H1 (cell line): ENCODE results near the gene DMWD. TPM values are rescaled to one million over a fixed set of nuclear protein-coding genes. Genes with fewer than 3 reads are reported as not detected.
A peak's percentile ranks its signal among the peaks of the same experiment; 100 is the strongest.

Experiments
- CTCF ChIA-PET: fragments of 300-600 bp; sonication (Branson Sonifier 250); formaldehyde crosslinking; loops from one replicate; lab custom pipeline; 2021; ENCODE audit not compliant: partially characterized antibody; lab: Charles Lee
- POLR2A ChIA-PET: fragments of 300-600 bp; sonication (Branson Sonifier 250); formaldehyde crosslinking; loops from one replicate; lab custom pipeline; 2021; ENCODE audit warnings: inconsistent platforms; ENCODE audit not compliant: partially characterized antibody; lab: Charles Lee
- DNase-seq, 2 experiments: peaks; one replicate each; pipeline versions ENCODE4 v3.0.0 to v3.0.0-alpha.2; 2010 to 2022; ENCODE audit warnings: low spot score in 2 of 2, low read depth in 1 of 2, mixed read lengths in 1 of 2
- FAIRE-seq: peaks from 2 replicates; lab custom pipeline; 2011; peaks lifted over from hg19 to GRCh38; lab: Jason Lieb, UNC
- H2AFZ ChIP-seq: 2 replicates; pipeline ENCODE4 v1.8.1; 2012; ENCODE audit warnings: low read length, inconsistent platforms
- H2AK5ac ChIP-seq: 2 replicates; pipeline ENCODE4 v1.6.1; 2013; ENCODE audit warnings: low read depth, low read length
- H2BK120ac ChIP-seq: replicated peaks from 2 replicates; pipeline ENCODE3; 2013; ENCODE audit warnings: low read depth, low read length, inconsistent platforms
- H2BK12ac ChIP-seq: 2 replicates; pipeline ENCODE4 v1.6.1; 2013; ENCODE audit warnings: low read depth, low read length
- H2BK15ac ChIP-seq: 2 replicates; pipeline ENCODE4 v1.6.1; 2013; ENCODE audit warnings: low read length
- H2BK20ac ChIP-seq: 2 replicates; pipeline ENCODE4 v1.6.1; 2013; ENCODE audit warnings: low read length
- H2BK5ac ChIP-seq: 2 replicates; pipeline ENCODE4 v1.6.1; 2013; ENCODE audit warnings: low read depth, low read length
- H3K14ac ChIP-seq: 2 replicates; pipeline ENCODE4 v1.6.1; 2013; ENCODE audit warnings: inconsistent platforms; ENCODE audit not compliant: insufficient read length
- H3K18ac ChIP-seq: 2 replicates; pipeline ENCODE4 v1.6.1; 2013; ENCODE audit warnings: low read length; ENCODE audit errors: extremely low read depth
- H3K23ac ChIP-seq: 2 replicates; pipeline ENCODE4 v1.6.1; 2013; ENCODE audit warnings: inconsistent platforms; ENCODE audit not compliant: insufficient read length
- H3K23me2 ChIP-seq: 2 replicates; pipeline ENCODE4 v1.6.1; 2013; ENCODE audit warnings: low read depth, low read length
- H3K27ac ChIP-seq: 2 replicates; pipeline ENCODE4 v1.6.1; 2011; ENCODE audit warnings: low read depth, low read length, inconsistent platforms
- H3K27me3 ChIP-seq, 4 experiments: replicated peaks in 1 of 4; 1 replicate in 1 of 4; 2 replicates in 3 of 4; pipeline versions ENCODE4 v1.6.1 to v1.8.1; 2011 to 2013; ENCODE audit warnings: low read length in 3 of 4, mild to moderate bottlenecking in 3 of 4, inconsistent platforms in 2 of 4, mixed read lengths in 2 of 4, moderate library complexity in 1 of 4; ENCODE audit not compliant: control insufficient read depth in 3 of 4, insufficient read depth in 3 of 4; ENCODE audit errors: extremely low read depth in 1 of 4
- H3K36me3 ChIP-seq, 4 experiments: 2 replicates each; pipeline versions ENCODE4 v1.6.1 to v1.8.1; 2011 to 2013; ENCODE audit warnings: mild to moderate bottlenecking in 4 of 4, low read length in 3 of 4, moderate library complexity in 2 of 4, control low read depth in 1 of 4, inconsistent platforms in 1 of 4; ENCODE audit not compliant: insufficient read depth in 4 of 4, control insufficient read depth in 2 of 4
- H3K4ac ChIP-seq: replicated peaks from 2 replicates; pipeline ENCODE3; 2013; ENCODE audit warnings: low read length, low read depth, mixed read lengths, inconsistent platforms; ENCODE audit not compliant: insufficient read length
- H3K4me1 ChIP-seq, 4 experiments: replicated peaks in 1 of 4; 1 replicate in 1 of 4; 2 replicates in 3 of 4; pipeline versions ENCODE4 v1.6.1 to v1.8.1; 2011 to 2013; ENCODE audit warnings: low read length in 3 of 4, inconsistent platforms in 2 of 4, mixed read lengths in 1 of 4; ENCODE audit not compliant: insufficient read depth in 4 of 4, control insufficient read depth in 3 of 4
- H3K4me2 ChIP-seq, 2 experiments: 2 replicates each; pipeline versions ENCODE4 v1.6.1 to v1.8.1; 2011 to 2013; ENCODE audit warnings: low read depth in 2 of 2, low read length in 2 of 2, control low read depth in 1 of 2, inconsistent platforms in 1 of 2, mild to moderate bottlenecking in 1 of 2; ENCODE audit not compliant: insufficient read depth in 1 of 2
- H3K4me3 ChIP-seq, 4 experiments: fragments of 200-600, 300-600 bp in 1 of 4; sonication (generic), shearing (Covaris generic), sonication (Bioruptor Twin) in 1 of 4; 2 replicates each; pipeline versions ENCODE4 v1.5.1 to v1.8.1; 2011 to 2016; ENCODE audit warnings: low read length in 4 of 4, low read depth in 3 of 4, control low read depth in 2 of 4, inconsistent platforms in 2 of 4, mild to moderate bottlenecking in 2 of 4, mixed read lengths in 1 of 4, moderate library complexity in 1 of 4; ENCODE audit not compliant: insufficient read depth in 2 of 4; ENCODE audit errors: extremely low read depth in 1 of 4
- H3K56ac ChIP-seq: replicated peaks from 2 replicates; pipeline ENCODE3; 2013; ENCODE audit warnings: low read depth, mild to moderate bottlenecking, mixed read lengths, low read length, inconsistent platforms; ENCODE audit not compliant: insufficient read length
- H3K79me1 ChIP-seq: 2 replicates; pipeline ENCODE4 v1.6.1; 2013; ENCODE audit warnings: low read depth, low read length, control low read depth
- H3K79me2 ChIP-seq, 2 experiments: 2 replicates each; pipeline versions ENCODE4 v1.6.1 to v1.8.1; 2012 to 2013; ENCODE audit warnings: low read length in 2 of 2, mild to moderate bottlenecking in 2 of 2, inconsistent platforms in 1 of 2; ENCODE audit not compliant: insufficient read depth in 2 of 2, control insufficient read depth in 1 of 2
- H3K9ac ChIP-seq, 4 experiments: replicated peaks in 1 of 4; 1 replicate in 1 of 4; 2 replicates in 3 of 4; pipeline versions ENCODE4 v1.6.1 to v1.8.1; 2011 to 2013; ENCODE audit warnings: low read depth in 3 of 4, low read length in 3 of 4, control low read depth in 2 of 4, mild to moderate bottlenecking in 2 of 4, moderate library complexity in 2 of 4, inconsistent platforms in 1 of 4; ENCODE audit errors: extremely low read depth in 1 of 4
- H3K9me3 ChIP-seq, 2 experiments: 2 replicates each; pipeline versions ENCODE4 v1.6.1 to v1.8.1; 2012 to 2013; ENCODE audit warnings: mild to moderate bottlenecking in 2 of 2, moderate library complexity in 2 of 2, control low read depth in 1 of 2, inconsistent platforms in 1 of 2, low read depth in 1 of 2, low read length in 1 of 2, mixed read lengths in 1 of 2; ENCODE audit not compliant: insufficient read depth in 2 of 2
- H4K20me1 ChIP-seq, 2 experiments: replicated peaks in 1 of 2; 2 replicates each; pipeline versions ENCODE3 to v1.8.1; 2011 to 2013; ENCODE audit warnings: inconsistent platforms in 2 of 2, low read length in 2 of 2, mild to moderate bottlenecking in 1 of 2; ENCODE audit not compliant: insufficient read depth in 2 of 2, control insufficient read depth in 1 of 2
- H4K5ac ChIP-seq: 2 replicates; pipeline ENCODE4 v1.6.1; 2013; ENCODE audit warnings: low read length, low read depth, mixed read lengths, inconsistent platforms; ENCODE audit not compliant: insufficient read length
- H4K8ac ChIP-seq: 2 replicates; pipeline ENCODE4 v1.8.0; 2013; ENCODE audit warnings: mild to moderate bottlenecking, moderate library complexity, low read length, inconsistent platforms; ENCODE audit not compliant: insufficient read depth; ENCODE audit errors: extremely low read depth
- H4K91ac ChIP-seq: replicated peaks from 2 replicates; pipeline ENCODE3; 2013; ENCODE audit warnings: low read length, mixed read lengths, inconsistent platforms; ENCODE audit not compliant: insufficient read length
- RNF2 ChIP-seq: fragments of 200-900, 300-1000 bp; sonication (generic); IDR thresholded peaks from 2 replicates; pipeline ENCODE4 v1.7.1; 2016; ENCODE audit warnings: borderline replicate concordance, low read depth, mild to moderate bottlenecking, antibody characterized with exemption, low read length; ENCODE audit not compliant: poor library complexity, severe bottlenecking; ENCODE audit errors: missing control alignments
- SIX5 ChIP-seq: IDR thresholded peaks from 2 replicates; pipeline ENCODE4 v1.6.1; 2011; ENCODE audit warnings: mild to moderate bottlenecking, low read depth, low read length
- WGBS, 2 experiments: shearing (Covaris generic) in 1 of 2; methylation state at CpG; one replicate each; pipeline versions ENCODE4 v1.1.6 to v1.1.7; 2013 to 2015; ENCODE audit warnings: low lambda C conversion rate in 2 of 2, mixed read lengths in 2 of 2, inconsistent platforms in 1 of 2, low coverage in 1 of 2, missing lambda C conversion rate in 1 of 2; ENCODE audit not compliant: insufficient replicate concordance in 2 of 2, insufficient coverage in 1 of 2, insufficient read length in 1 of 2; ENCODE audit errors: extremely low coverage in 1 of 2, missing lambda C conversion rate in 1 of 2; 5-methylcytosine and 5-hydroxymethylcytosine counted together
- polyA plus RNA-seq, 7 experiments: library from polyadenylated mRNA; depleted of rRNA in 3 of 7; stranded (reverse) in 5 of 7; unstranded in 2 of 7; fragments of >200 nt in 5 of 7; fragments of 200-250 nt in 2 of 7; gene quantifications; 1 replicate in 5 of 7; 2 replicates in 1 of 7; 4 replicates in 1 of 7; pipeline versions ENCODE4 v1.2.1 to v1.2.3, GENCODE V29; 2011 to 2013; ENCODE audit warnings: missing spikeins in 2 of 7, mixed read lengths in 2 of 7
- total RNA-seq: library from RNA; stranded (reverse); fragmentation: NEBNext Ultra II Directional; extraction: Animal tissue kit (Norgen Biotek cat#: 25700); gene quantifications from 2 replicates; pipeline ENCODE4 v1.2.1, GENCODE V29; 2021

The DMWD gene
- total and polyA plus RNA-seq, 2 of the 8 experiments (the other 6 are each of a cell fraction or from before 2014, with no cell fraction given) = 13.6 to 41.0 TPM

DNA sequence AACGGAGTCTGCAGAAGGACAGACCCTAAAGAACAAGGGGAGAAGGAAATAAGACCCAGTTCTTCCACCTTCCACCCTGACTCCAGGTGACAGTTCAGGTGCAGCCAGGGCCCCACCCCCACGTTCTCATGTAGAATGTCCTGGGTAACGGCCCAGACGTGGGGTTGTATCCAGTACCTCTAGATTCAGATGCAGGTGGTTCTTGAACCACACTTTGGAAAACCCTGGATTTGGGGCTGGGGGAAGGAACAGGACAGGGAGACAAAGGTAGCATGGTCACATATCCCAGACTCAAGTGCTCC lies 12.5 kb downstream of the DMWD start:
- peaks cover 3 to 26% (median 15%) of the 10 kb centered on the region in 4 experiments for H3K4me1 ChIP-seq
- no peak overlapping the region for H3K18ac ChIP-seq
- no peak overlapping the region for H4K91ac ChIP-seq
- peaks cover 0 to 6% (median 0%) of the 10 kb centered on the region in 4 experiments; a peak in 1 of 7 replicates for H3K27me3 ChIP-seq
- POLR2A ChIA-PET = interaction anchor here (0.9 to 9.5 kb wide), 8 partner anchors 9 to 194 kb away, joined by 3 to 133 read pairs (median 6); partner anchors contain the start of genes DMWD, FOXA3 and SIX5
- peak overlapping the region in 3 of 4 experiments; percentile 28 to 60 (median 39); a peak in 4 of 8 replicates for H3K4me3 ChIP-seq
- no peak overlapping the region for H3K56ac ChIP-seq
- H3K9ac ChIP-seq = no peak overlapping the region
- peaks cover 12 to 19% of the 10 kb centered on the region in 2 experiments for H4K20me1 ChIP-seq
- no peak overlapping the region for H3K4ac ChIP-seq
- H3K9me3 ChIP-seq = no peaks in the 10 kb centered on the region
- H3K14ac ChIP-seq = no peak overlapping the region
- DNase-seq (no peak), FAIRE-seq (no peak)
- CTCF ChIA-PET = interaction anchor here (3.1 to 5.1 kb wide), 2 partner anchors 10 to 37 kb away, joined by 13 to 45 read pairs; partner anchors contain the start of gene SIX5
- H3K36me3 ChIP-seq = peaks cover 3 to 10% (median 7%) of the 10 kb centered on the region in 4 experiments; a peak in 5 of 8 replicates
- H2AFZ ChIP-seq = no peak overlapping the region
- no peak overlapping the region for H2BK5ac ChIP-seq
- no peak overlapping the region for H2BK15ac ChIP-seq
- no peak overlapping the region for H2BK20ac ChIP-seq
- no peak overlapping the region for H4K8ac ChIP-seq
- H3K23me2 ChIP-seq = peaks cover 4% of the 10 kb centered on the region; the same call in 1 of the 2 replicates
- 0 out of 2 replicates have a peak, but pooled peaks cover 4% of the 10 kb centered on the region for H3K79me1 ChIP-seq
- no peak overlapping the region for H2AK5ac ChIP-seq
- H3K23ac ChIP-seq = no peak overlapping the region
- 0 out of 2 replicates have a peak overlapping the region, but pooled peaks have one; percentile 1 for H2BK12ac ChIP-seq
- H3K79me2 ChIP-seq = no peaks in the 10 kb centered on the region
- H3K27ac ChIP-seq = no peak overlapping the region
- 60% methylated on average over 4 of the region's 4 CpGs; no CpG with 5 or more reads in 1 of the 2 experiments for WGBS, 2 experiments
- H2BK120ac ChIP-seq = no peak overlapping the region
- H4K5ac ChIP-seq = no peak overlapping the region
- H3K4me2 ChIP-seq = peak overlapping the region; percentile 58 to 87
- TF ChIP-seq SIX5 = no peak
- no peak for TF ChIP-seq RNF2
